GM19035 (cell line): ENCODE data around the gene RSPO3.
A peak's percentile ranks its signal among the peaks of the same experiment; 100 is the strongest.

Experiments
- ATAC-seq: cut with Tn5 transposase; IDR thresholded peaks from one replicate; pipeline ENCODE4 v1.9.1; 2021; ENCODE audit not compliant: unreplicated experiment

The RSPO3 gene

DNA sequence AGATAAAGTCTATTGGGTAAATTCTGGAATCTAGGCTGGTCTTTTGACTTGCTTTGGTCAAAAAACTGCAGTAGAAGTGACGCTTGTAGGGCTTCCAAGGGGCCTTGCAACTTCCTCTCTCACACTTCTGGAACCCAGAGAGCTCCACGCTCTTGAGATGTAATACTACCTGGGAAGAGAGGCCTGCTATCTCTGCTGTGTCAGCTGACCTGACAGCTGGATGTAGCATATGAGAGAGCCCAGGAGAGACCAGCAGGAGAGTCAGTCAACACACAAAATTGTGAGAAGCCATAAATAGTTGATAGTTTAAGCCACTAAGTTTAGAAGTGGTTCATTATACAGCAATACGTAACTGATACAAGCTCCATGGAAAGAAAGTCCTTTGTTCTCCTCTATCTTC lies 7.8 kb upstream of the RSPO3 start:
- ATAC-seq: no peak

DNA sequence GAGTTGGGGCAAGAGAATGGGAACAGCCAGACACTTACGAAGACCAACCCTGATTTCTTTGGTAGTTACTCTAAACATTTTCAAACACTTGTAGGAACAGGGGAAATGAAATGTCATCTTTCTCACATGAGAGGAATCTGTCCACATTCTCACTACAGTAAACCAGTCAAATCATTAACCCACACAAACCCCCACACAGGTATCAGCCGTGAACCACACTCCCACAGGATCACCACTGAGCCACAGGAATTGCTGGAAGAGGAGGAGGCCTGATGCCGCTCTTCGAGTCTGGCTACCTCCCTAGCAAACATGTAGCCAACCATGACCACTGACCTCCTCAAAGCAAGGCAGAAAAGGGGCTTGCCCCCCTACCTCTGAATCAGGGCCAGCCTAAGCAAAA lies 6.9 kb upstream of the RSPO3 start:
- ATAC-seq: no peak

DNA sequence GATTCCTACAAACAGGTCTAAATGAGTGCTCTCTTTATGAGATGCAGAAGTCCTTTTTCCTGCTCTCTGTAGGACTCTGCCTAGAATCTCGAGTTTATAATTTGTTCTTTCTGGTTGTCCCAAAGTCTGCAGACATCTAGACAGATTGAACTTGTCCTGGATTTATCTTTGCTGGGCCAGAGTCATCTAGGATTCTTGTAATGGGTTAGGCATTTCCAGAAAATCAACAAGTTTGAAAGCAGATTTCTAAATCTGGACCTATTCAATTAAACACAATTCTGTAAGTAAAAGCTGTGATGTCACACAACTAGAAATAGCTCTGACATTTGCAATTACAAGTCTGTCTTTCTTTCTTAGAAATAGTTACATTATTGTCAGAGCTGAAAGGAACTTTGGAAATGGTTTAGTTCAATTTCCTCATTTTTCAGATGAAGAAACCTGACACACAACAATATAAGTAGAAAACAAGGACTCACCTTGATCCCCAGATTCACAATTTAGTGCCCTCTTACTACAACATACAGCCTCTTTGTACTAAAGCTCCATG lies 4.2 kb upstream of the RSPO3 start:
- no peak for ATAC-seq

DNA sequence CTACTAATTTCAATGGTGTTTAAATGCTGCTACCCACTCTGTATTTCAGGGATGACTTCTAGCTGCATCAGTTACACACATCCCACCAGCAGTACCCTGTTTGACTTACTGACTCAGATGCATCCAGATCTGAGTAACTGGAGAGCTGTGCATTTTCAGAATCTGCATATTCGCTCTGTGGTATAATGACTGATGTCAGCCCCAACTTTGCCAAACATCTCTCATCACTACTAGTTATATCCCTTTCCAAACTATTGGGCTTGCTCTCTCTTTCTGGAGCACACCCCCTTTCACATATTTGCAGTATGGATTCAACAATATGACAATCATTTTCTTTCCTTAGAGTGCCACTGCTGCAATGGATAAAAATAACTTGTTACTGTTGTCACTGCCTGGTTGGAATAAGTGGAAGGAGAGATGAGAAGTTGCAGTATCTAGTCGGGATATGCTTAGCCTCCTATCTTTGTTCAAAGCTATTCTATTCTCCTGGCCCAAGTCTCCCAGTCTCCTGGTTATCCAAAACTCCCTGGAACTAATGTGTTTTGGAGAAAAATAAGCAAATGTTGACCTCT lies 3.3 kb upstream of the RSPO3 start:
- ATAC-seq: no peak

DNA sequence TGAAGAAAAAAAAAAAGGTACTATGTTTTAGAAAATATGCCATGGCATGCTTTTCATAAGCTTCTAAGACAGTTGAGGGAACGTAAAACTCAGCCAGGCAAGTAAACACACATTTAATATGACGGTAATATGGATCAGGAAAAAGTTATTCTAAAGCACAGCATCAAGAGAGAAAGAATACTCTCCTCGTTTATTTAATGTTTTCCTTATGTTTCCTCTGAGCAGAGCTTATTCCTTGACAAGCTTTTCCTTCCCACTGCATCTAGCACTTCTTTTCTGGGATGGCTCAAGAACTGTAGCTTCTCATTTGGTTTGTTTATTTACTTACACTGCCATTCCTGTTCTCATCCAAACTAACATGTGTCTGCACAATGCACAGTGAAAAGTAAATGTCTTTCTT lies 2.7 kb upstream of the RSPO3 start:
- ATAC-seq: no peak

DNA sequence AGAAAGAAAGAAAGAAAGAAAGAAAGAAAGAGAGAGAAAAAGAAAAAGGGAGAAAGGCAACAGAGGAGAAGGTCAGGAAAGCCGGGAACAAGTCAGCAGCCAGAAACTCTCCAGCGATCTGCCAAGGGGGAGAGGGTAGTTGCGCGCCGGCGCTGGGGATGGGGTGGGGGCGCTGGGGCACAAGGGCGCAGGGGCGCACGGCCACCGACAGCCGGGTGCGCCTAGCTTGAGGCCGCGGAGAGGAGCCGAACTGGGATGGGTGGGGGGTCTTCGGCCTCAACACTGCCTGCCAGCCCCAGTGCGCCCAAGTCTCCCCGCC lies 533 bp upstream of the RSPO3 start:
- no peak for ATAC-seq

DNA sequence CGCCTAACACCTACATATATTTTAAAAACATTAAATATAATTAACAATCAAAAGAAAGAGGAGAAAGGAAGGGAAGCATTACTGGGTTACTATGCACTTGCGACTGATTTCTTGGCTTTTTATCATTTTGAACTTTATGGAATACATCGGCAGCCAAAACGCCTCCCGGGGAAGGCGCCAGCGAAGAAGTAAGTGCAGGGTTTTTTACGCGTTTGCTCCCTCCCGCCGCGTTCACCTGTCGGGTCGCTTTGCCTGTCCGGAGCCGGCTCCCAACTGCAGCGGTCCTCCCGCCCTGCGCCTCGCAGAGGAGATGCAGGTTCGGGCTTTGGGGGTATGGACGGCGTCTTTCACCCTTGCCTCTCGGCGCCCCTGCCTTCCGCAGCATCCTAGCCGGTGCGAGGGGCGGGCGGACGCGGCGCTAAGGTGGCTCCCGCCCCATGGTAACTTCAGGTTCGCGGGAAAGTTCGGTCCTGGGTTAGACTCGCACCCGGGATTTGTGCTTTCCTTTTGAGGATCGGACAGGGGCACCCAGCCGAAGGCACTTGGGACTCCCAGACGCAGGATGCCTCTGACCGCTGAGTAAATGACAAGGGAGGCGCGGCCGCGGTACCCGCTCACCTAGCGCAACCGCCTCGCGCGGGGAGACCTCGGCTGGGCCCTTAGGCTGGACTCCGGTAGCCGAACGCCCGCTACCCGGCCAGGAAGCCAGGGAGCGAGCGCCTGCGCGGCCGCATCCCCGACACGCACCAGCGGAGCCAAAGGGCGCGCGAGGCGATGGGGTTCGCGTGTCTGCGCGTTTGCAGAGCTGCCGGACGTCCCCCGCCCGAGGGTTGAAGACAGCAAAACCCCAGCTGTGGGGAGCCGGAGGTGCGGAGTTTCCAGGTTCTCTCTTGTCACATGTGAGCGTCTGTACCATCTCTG lies 891 bp downstream of the RSPO3 start:
- peak; percentile 43 for ATAC-seq

DNA sequence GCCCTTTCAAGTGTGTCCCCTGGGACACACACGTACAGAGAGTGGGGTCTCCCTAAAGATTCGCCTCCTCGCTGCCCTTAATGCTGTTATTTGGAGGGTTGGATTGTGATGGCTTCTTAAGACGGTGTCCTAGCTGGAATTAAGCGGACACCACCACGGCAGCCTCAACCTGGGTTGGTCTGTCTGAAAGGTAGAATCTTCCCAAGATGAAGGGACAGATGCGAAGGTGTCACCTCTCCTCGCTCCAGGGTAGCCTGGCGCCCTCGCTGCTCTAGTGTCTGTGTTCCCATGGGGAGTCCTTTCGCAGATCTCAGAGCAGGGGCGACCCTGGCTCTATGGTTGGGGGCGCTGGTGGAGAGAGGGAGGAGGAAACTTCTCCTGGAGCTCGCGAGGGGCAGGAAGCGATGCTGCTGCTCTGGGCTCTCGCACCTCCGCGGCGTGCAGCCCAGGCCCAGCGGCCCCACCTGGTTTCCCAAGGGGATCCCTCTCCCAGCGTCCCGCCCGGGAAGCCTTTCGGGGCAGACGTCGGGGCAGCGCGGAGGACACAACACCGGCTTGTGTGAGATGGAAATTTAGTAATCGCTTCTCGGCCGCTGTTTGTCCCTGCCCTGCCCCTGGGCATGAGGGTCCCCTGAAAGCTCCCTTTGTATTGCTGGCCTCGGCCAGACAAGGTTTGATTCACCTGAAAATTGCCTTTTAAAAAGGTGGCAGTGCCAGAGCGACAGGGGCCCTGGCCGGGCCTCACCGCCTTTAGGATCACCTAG lies 1.7 kb downstream of the RSPO3 start:
- peak; percentile 5 for ATAC-seq

DNA sequence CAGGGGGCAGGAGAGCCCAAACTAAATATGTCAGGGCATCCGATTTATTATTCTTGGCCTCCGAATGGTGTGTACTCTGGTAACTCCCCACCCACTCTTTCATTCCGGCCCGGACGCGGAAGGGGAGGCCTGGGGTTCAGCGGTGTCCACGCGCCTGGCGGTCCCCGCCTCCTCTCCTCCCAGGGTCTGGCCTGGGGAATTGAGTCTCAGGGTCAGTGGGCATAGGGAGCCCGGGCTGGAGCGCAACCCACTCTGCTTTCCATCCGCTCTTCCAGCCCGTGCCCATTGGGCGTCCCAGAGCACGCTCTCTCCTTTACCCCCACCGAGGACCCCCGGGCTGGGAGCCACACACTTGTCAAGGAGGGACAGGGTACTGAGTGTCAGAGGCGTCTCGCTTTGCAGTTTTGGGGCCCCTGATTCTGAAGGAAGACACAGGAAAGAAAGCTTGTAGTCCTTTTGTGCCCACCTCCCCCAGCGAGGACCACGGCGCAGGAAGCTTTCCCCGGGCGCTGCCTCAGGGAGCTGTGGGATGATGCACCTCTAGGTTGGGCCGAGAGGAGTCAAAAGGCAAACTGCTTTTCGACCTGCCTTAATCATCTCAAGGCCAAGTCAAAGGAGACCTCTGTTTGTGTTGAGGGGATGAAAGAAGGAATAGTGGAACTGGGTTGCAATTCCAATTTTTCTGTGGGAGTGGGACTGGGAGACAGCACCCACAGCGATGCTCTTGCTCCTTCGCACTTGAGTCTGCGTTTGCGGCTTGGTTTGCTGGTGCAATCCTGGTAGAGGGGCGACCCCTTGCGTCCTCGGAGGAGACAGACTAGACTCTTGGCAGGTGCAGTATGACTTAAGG lies 2.5 kb downstream of the RSPO3 start:
- ATAC-seq: peak; percentile 78

DNA sequence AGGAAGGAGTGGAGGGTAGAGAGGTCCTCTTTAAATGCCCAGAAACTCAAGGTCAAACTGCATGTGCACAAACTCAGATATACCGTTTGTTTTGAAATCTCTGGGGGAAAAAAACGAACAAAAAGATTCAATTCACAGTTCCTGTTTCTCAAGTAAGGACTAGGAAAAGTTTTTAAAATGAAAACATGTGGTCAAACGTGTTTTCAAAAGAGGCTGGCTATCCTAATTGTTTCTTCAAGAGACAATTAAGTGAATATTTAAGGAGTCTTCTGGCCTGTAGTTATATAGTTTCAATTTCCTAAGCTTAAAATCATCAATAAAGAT lies 3.1 kb downstream of the RSPO3 start:
- ATAC-seq: no peak

DNA sequence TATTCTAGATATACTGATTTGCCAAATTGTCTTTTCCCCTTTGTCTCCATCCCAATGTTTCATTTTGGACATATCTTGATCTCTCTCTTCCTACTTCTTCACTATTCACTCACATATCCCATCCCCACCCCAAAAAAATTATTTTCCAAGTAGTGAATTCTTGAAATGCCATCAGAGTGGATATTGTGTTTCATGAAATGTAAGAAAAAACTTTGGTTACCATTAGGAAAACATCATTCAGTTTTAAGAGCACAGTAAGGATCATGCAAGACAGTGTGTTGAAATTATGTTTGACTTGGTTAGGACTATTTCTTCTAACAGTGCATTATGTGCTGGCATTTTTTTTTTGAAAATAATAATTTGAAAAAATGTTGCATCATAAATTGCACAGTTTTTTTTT lies 5.7 kb downstream of the RSPO3 start:
- no peak for ATAC-seq

DNA sequence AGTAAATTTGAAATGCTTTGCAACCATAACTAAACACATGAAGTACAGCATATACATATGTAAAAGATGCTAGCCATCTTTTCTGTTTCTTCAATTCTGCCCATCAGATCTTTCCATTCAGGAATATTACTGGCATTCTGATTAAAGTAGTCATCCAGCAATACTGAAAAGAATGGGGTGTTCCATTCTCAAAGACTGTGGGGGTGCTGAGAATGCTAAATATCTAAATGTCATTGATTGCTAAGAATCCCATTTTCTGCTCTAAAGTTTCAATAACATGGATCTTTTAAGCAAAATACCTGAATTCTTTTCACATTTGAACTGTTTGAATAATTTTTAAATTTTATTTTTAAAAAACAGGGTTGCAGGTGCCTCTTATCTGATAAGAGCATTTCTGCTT lies 6.2 kb downstream of the RSPO3 start:
- no peak for ATAC-seq

DNA sequence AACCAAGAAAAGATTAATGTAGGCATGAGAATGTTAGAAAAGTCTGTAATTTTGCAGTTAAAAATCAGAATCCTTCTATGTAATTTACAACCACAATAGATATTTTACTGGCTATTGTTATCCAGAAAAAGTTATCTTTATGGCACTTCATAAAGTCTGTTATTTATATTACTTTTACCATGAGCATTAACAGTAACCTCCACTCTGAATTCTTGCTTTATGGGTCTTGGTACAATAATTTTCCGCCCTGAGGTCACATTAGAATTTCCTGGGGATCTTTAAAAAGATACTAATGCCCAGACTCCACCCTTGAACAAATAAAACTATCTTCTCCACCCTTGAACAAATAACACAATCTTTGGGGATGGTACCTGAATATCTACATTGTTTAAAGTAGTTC lies 9.6 kb downstream of the RSPO3 start:
- ATAC-seq: no peak

DNA sequence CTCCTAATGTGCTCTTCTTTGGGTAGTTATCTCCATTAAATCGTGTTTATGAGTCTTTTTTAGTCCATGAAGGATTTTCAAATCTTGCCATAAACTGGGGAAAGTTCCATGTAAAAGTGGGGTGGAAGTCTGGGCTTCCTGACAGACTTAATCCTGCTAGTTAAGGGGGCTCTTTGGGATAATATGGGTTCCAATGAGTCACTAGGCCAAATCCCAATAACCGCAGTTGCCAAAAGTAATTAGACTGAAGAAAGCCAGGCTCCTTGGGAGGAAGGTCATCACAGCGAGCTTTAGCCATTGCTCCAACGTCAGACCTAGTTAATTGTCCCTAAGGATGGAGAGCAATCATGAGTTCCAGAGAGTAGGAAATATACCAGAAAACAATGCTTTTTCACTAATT lies 10.8 kb downstream of the RSPO3 start:
- no peak for ATAC-seq

DNA sequence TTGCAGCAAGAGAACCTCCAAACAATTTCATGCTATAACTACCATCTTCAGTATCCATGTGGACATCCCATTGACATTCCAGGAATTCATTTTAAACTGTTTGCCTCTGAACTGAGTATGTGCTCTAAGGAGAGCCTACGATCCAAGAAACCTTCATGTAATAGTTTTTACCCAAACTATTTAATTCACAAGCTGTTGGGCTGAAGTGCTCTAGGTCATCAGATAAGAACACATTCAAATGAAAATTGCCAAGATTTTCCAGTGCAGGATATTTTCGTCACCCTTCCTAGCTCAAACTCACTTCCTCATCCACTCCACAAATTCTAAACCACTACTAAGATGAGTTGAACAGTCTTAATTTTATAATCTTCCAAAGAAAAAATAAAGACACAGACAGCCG lies 12.8 kb downstream of the RSPO3 start:
- no peak for ATAC-seq

DNA sequence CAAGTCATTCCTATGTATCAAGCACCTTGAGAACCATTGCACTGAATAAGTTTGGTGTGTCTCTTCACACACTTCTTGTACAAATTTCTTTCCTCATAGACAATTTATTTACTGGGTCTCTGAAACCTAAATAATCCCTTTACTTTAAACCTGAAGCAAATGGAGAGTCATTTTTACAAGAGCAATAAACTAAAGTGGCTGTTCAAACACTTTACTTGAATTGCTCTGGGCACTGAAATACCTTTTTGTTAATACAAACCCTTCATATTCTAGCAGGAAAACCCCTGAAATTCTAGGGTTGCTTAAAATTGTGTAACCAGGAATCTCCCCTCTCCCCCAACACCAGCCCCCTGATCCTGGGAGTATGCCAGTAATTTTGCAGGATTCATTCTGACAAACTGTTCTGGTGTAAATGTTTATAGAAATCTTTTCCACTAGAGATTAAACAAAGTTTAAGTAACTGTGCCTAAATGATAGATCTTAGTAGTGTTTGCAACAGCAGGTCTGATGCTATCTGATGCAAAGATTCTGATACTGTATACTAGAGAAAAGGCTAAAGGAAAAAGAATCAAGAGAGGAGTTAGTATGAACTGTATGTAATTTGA lies 13.4 kb downstream of the RSPO3 start:
- ATAC-seq: no peak

DNA sequence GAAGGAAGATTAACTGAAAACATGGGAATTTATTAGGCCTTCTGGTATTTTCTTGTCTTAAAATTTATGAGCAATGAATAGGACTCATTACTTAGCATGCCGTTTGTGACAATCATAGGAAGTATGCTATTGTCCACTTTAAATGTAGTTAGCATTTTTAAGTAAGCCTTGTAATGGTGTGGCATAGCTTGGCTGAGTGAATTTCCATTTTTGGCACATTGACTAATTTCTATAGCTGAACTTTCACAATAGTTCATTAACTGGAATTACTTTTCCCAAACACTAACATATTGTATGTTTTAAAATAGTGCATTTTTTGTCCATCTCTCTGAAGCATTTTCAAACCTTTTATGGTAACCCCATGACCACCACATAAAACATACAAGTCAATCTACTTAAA lies 15.7 kb downstream of the RSPO3 start:
- no peak for ATAC-seq

DNA sequence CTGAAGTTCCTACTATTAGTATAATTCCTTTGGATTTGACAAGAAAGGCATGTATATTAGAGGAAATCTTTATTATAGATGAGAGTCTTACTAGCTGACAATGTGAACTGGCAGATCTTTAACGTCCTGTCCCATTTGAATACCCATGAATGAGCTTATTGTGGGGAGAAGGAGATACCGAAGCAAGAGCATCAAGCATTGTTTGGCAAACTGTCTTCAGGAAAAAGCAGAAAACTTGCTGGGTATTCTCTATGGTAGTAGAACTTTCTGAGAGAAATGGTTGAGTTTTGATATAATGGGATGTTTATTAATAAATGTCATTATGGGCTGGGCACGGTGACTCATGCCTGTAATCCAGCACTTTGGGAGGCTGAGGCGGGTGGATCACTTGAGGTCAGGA lies 18.3 kb downstream of the RSPO3 start:
- ATAC-seq: no peak

DNA sequence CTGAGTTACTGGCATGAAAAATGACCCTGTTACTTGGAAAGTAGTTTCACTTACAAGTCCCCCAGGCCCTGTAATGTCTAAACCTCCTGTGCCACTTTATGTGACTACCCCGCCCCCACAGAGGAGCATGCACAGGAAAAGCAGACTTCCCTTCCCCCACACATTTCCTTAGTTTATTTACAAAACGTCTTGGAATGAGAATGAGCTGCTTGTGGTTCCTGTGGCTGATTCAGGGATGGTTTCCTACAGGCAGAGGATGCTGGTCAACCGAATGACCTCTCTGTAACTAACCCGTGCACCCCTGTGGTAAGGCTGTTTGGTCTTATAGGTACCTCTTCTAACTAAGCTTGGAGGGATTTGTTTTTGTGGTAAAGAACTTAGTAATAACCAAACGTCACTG lies 28.5 kb downstream of the RSPO3 start:
- ATAC-seq: no peak

DNA sequence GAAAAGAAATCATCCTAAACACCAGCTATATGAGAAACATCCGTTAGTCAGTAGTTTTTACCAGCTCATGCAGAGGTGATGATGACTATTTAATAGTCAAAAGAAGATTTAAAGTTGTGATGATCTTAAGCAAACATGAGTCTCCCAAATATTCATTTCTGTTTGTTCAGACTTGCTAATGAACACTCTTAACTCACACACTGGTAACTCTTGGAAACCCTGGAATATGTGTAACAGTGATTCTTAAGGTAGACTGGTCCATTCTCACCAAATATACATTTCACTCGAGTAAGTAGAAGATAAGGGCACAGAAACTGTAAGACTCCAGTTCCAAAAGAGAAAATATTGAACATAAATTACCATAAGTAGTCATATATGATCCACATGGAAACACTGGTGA lies 29.1 kb downstream of the RSPO3 start:
- no peak for ATAC-seq

DNA sequence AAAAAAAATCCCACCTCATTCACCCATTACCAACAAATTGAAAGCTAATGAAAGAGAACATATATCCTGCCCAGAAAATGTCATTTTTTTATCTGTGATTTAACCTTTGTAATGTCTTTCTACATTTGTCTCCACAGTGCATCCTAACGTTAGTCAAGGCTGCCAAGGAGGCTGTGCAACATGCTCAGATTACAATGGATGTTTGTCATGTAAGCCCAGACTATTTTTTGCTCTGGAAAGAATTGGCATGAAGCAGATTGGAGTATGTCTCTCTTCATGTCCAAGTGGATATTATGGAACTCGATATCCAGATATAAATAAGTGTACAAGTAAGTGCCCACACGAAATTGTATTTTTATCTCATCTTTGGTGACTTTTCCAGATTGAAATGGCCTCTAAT lies 30.0 kb downstream of the RSPO3 start:
- ATAC-seq: no peak
